Measurements from ENCODE around the gene ADAMTS16. TPM values are rescaled to one million over a fixed set of nuclear protein-coding genes. Genes with fewer than 3 reads are reported as not detected.

Gene ADAMTS16
- total and polyA plus RNA-seq, 9 of the 15 experiments (the other 6 are each of a cell fraction or from before 2014, with no cell fraction given), result not detected

GRCh38 chr5:5360363-5360940 lies 220.3 kb downstream of the ADAMTS16 start:
- Histone ChIP-seq H4K20me1 (replicated peaks; ENCODE audit: control insufficient read depth, insufficient read depth, low read length) (no peaks in the 10 kb centered on the region), H3K27ac (ENCODE audit: extremely low read depth, low read depth, low read length) (no peak overlapping the region), H2AFZ (ENCODE audit: low read depth, low read length) (no peak overlapping the region), H3K36me3 (ENCODE audit: control insufficient read depth, insufficient read depth, low read length) (no peaks in the 10 kb centered on the region), H3K4me3 (no peak overlapping the region), H3K4me2 (ENCODE audit: insufficient read depth, low read length) (no peak overlapping the region), H3K79me2 (ENCODE audit: control insufficient read depth, insufficient read depth, low read length) (no peaks in the 10 kb centered on the region), H3K9ac (ENCODE audit: insufficient read depth in 1 of 2, low read depth in 2 of 2, low read length in 2 of 2) (no peak overlapping the region), H3K9me1 (ENCODE audit: control insufficient read depth, insufficient read depth, low read length) (no peaks in the 10 kb centered on the region), H3K9me3 (replicated peaks; ENCODE audit: control insufficient read depth, insufficient read depth, low read depth, low read length) (no peaks in the 10 kb centered on the region), H3K27me3 (ENCODE audit: control insufficient read depth in 2 of 2, insufficient read depth in 2 of 2, low read length in 2 of 2) (peaks cover 16 to 46% of the 10 kb centered on the region in 2 experiments), H3K4me1 (replicated peaks in 1 of 2; ENCODE audit: control insufficient read depth in 2 of 2, insufficient read depth in 2 of 2, low read length in 2 of 2) (no peaks in the 10 kb centered on the region; a peak in 1 of 5 replicates)
- DNase-seq (ENCODE audit: extremely low read depth in 1 of 4, low spot score in 3 of 4) (no peak), ATAC-seq (no peak), FAIRE-seq (no peak)
- in situ Hi-C loops (cut with MboI) (no loop called here), intact Hi-C loops (cut with micrococcal nuclease) (no loop called here)
- TF ChIP-seq NR2C1 (IDR thresholded peaks at IDR 0.05) (no peak), NR2C1 (tag; IDR thresholded peaks at IDR 0.05) (no peak), POLR3G (IDR thresholded peaks at IDR 0.05; ENCODE audit: extremely low read depth, insufficient read length, insufficient replicate concordance) (no peak), MED1 (CRISPR knock-in tag; IDR thresholded peaks at IDR 0.05; ENCODE audit: borderline replicate concordance) (no peak), ZNF212 (CRISPR knock-in tag; IDR thresholded peaks at IDR 0.05) (no peak), MCM3 (IDR thresholded peaks at IDR 0.05) (no peak), TRIM28 (IDR thresholded peaks at IDR 0.05) (no peak)
- WGBS (ENCODE audit: insufficient coverage, low coverage, missing lambda C conversion rate), result 11% methylated on average over 8 of the region's 8 CpGs
- ChIA-PET POLR2A (no interaction called here), CTCF (ENCODE audit: low intra/inter-chr PET ratio) (no interaction called here)
- BruUV-seq (replicated peaks), result no TSS peak

GRCh38 chr5:5360941-5361520 lies 220.9 kb downstream of the ADAMTS16 start:
- 2% methylated on average over 10 of the region's 10 CpGs for WGBS (ENCODE audit: insufficient coverage, low coverage, missing lambda C conversion rate)
- Histone ChIP-seq H4K20me1 (replicated peaks; ENCODE audit: control insufficient read depth, insufficient read depth, low read length) (no peaks in the 10 kb centered on the region), H3K4me3 (no peak overlapping the region), H3K4me1 (replicated peaks in 1 of 2; ENCODE audit: control insufficient read depth in 2 of 2, insufficient read depth in 2 of 2, low read length in 2 of 2) (no peaks in the 10 kb centered on the region; a peak in 1 of 5 replicates), H3K36me3 (ENCODE audit: control insufficient read depth, insufficient read depth, low read length) (no peaks in the 10 kb centered on the region), H3K9ac (ENCODE audit: insufficient read depth in 1 of 2, low read depth in 2 of 2, low read length in 2 of 2) (no peak overlapping the region), H3K79me2 (ENCODE audit: control insufficient read depth, insufficient read depth, low read length) (no peaks in the 10 kb centered on the region), H3K4me2 (ENCODE audit: insufficient read depth, low read length) (no peak overlapping the region), H3K27me3 (ENCODE audit: control insufficient read depth in 2 of 2, insufficient read depth in 2 of 2, low read length in 2 of 2) (peaks cover 16 to 47% of the 10 kb centered on the region in 2 experiments), H2AFZ (ENCODE audit: low read depth, low read length) (no peak overlapping the region), H3K9me3 (replicated peaks; ENCODE audit: control insufficient read depth, insufficient read depth, low read depth, low read length) (no peaks in the 10 kb centered on the region), H3K27ac (ENCODE audit: extremely low read depth, low read depth, low read length) (no peak overlapping the region), H3K9me1 (ENCODE audit: control insufficient read depth, insufficient read depth, low read length) (no peaks in the 10 kb centered on the region)
- in situ Hi-C loops (cut with MboI), result no loop called here
- BruUV-seq (replicated peaks), result no TSS peak
- no peak for ATAC-seq
- intact Hi-C loops (cut with micrococcal nuclease), result no loop called here
- CTCF ChIA-PET (ENCODE audit: low intra/inter-chr PET ratio), result no interaction called here
- no peak for DNase-seq (ENCODE audit: extremely low read depth in 1 of 4, low spot score in 3 of 4)
- POLR2A ChIA-PET, result no interaction called here
- FAIRE-seq, result peak; percentile 40
- TF ChIP-seq ZNF609 (CRISPR knock-in tag; IDR thresholded peaks at IDR 0.05; ENCODE audit: borderline replicate concordance) (no peak), ZNF699 (CRISPR knock-in tag; IDR thresholded peaks at IDR 0.05; ENCODE audit: insufficient replicate concordance) (no peak), ZNF324 (CRISPR knock-in tag; IDR thresholded peaks at IDR 0.05) (no peak), ZNF764 (CRISPR knock-in tag; IDR thresholded peaks at IDR 0.05; ENCODE audit: low read depth) (no peak), ZNF12 (CRISPR knock-in tag; IDR thresholded peaks at IDR 0.05) (no peak), HNRNPH1 (optimal IDR thresholded peaks at IDR 0.05; ENCODE audit: low read depth, low read length) (no peak)
